ENCODE data around the gene PBOV1.

PBOV1 gene

GRCh38 chr6:138235205-138235604 lies 16.9 kb upstream of the PBOV1 start:
- in situ Hi-C loops (cut with HindIII; ENCODE audit: low sequenced_read_pairs), result no loop called here
- TF ChIP-seq, protein P1, sequence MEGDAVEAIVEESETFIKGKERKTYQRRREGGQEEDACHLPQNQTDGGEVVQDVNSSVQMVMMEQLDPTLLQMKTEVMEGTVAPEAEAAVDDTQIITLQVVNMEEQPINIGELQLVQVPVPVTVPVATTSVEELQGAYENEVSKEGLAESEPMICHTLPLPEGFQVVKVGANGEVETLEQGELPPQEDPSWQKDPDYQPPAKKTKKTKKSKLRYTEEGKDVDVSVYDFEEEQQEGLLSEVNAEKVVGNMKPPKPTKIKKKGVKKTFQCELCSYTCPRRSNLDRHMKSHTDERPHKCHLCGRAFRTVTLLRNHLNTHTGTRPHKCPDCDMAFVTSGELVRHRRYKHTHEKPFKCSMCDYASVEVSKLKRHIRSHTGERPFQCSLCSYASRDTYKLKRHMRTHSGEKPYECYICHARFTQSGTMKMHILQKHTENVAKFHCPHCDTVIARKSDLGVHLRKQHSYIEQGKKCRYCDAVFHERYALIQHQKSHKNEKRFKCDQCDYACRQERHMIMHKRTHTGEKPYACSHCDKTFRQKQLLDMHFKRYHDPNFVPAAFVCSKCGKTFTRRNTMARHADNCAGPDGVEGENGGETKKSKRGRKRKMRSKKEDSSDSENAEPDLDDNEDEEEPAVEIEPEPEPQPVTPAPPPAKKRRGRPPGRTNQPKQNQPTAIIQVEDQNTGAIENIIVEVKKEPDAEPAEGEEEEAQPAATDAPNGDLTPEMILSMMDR (IDR thresholded peaks at IDR 0.05; ENCODE audit: low read depth, low read length, missing control alignments), result no peak
- H3K4me3 ChIP-seq (ENCODE audit: low read depth, low read length), result no peak overlapping the region
- DNase-seq (ENCODE audit: low read depth), result no peak

DNA sequence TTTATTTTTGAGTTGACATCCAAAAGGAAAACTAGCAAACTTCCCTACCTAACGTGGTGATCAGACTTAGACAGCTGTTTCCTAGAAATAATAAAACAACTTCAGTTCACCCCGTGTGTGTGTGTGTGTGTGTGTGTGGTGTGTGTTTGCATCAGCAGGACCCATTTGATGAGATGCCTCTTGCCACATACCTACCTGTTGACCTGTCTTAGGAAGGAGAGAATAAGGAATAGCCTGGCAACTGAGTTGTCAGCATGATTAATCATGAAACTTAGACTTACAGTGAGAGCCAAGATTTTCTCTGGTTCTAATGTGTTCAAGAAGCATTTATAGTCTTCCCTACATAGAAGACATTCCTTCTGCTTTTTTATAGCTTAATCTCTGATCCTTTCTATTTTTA lies 16.1 kb upstream of the PBOV1 start:
- no peak for DNase-seq (ENCODE audit: low read depth)
- TF ChIP-seq, protein P1 (IDR thresholded peaks at IDR 0.05; ENCODE audit: low read depth, low read length, missing control alignments), result no peak
- in situ Hi-C loops (cut with HindIII; ENCODE audit: low sequenced_read_pairs), result no loop called here
- H3K4me3 ChIP-seq (ENCODE audit: low read depth, low read length), result no peak overlapping the region

DNA sequence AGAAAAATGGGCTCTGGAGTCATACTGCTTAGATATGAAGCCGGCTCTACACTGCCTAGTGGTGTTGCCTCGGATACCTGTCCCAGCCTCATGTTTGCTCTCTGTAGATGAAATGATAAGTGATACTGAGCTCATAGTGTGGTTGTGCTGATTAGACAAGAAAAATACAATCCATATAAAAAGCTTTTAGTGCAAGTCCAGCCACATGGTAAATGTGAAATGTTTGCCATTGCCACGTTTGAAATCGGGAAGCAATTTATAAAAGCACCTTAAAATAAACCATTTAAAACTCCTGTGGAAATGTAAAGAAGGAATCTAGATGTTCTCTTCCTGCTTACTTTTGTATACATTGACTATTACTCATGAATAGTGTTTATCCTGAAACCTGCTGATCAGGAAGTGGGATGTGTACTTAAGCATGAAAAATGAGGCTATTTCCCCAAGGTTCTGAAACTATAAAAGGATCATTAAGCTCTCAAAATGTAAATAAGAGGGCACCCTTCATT lies 13.1 kb upstream of the PBOV1 start:
- no peak overlapping the region for H3K4me3 ChIP-seq (ENCODE audit: low read depth, low read length)
- no peak for DNase-seq (ENCODE audit: low read depth)
- TF ChIP-seq, protein P1 (IDR thresholded peaks at IDR 0.05; ENCODE audit: low read depth, low read length, missing control alignments), result no peak
- in situ Hi-C loops (cut with HindIII; ENCODE audit: low sequenced_read_pairs), result no loop called here

DNA sequence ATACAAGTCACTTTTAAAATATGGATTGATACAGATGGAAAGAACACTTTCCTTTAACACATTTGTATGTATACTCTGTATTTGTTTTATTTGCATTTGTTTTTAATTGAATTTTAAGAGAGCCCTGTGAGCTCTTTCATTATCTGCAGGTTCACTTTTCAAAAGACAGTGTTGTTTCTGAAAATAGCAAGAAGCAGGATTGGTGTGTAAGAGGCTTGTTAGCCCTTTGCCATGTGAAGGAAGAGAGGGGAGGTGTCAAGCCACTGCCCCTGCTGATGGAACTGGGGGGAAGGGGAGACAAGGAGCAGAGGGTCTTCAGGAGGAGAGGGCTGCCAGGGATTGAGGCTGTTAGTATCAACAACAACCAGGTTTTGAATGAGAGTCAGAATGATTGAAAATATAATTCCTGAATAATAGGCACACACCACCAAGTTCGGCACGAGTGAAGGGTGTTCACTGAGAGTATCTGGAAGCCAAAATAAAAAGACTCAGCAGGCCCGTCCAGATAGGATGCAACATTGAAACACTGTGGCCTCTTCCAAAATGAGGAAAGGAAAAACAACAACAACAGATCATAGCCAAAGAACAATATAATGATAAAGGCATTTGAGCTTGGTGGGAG lies 12.6 kb upstream of the PBOV1 start:
- DNase-seq (ENCODE audit: low read depth), result no peak
- in situ Hi-C loops (cut with HindIII; ENCODE audit: low sequenced_read_pairs), result no loop called here
- TF ChIP-seq, protein P1 (IDR thresholded peaks at IDR 0.05; ENCODE audit: low read depth, low read length, missing control alignments), result no peak
- no peak overlapping the region for H3K4me3 ChIP-seq (ENCODE audit: low read depth, low read length)

- DNase-seq (ENCODE audit: low read depth), result no peak
- TF ChIP-seq, protein P1 (IDR thresholded peaks at IDR 0.05; ENCODE audit: low read depth, low read length, missing control alignments), result no peak
- no peak overlapping the region for H3K4me3 ChIP-seq (ENCODE audit: low read depth, low read length)
- in situ Hi-C loops (cut with HindIII; ENCODE audit: low sequenced_read_pairs), result no loop called here
Measured at GRCh38 chr6:138230221-138230620, 11.9 kb upstream of the PBOV1 start.

GRCh38 chr6:138229663-138230179 lies 11.4 kb upstream of the PBOV1 start:
- TF ChIP-seq, protein P1 (IDR thresholded peaks at IDR 0.05; ENCODE audit: low read depth, low read length, missing control alignments), result no peak
- in situ Hi-C loops (cut with HindIII; ENCODE audit: low sequenced_read_pairs), result no loop called here
- no peak for DNase-seq (ENCODE audit: low read depth)
- no peak overlapping the region for H3K4me3 ChIP-seq (ENCODE audit: low read depth, low read length)

Measured in astrocyte of the cerebellum (primary cell).